Motor neuron (in vitro differentiated cells): ENCODE data around the gene CTNNA3. TPM values are rescaled to one million over a fixed set of nuclear protein-coding genes. Genes with fewer than 3 reads are reported as not detected.

ENCODE experiments used
- ATAC-seq, 8 experiments: fragments of 200-7000 bp; cut with Tn5 transposase; replicated peaks in 6 of 8; 2 replicates each; pipeline ENCODE4 v1.8.0; 2021; ENCODE audit warnings: mild to moderate bottlenecking in 8 of 8, moderate library complexity in 8 of 8
- H3K27ac ChIP-seq, 2 donors: fragments of 250-450 bp; sonication (Bioruptor Pico); 2 replicates each; pipeline ENCODE4 v1.9.0; 2021; ENCODE audit warnings: antibody characterized with exemption in 2 of 2, mild to moderate bottlenecking in 2 of 2, moderate library complexity in 1 of 2
- H3K4me1 ChIP-seq, 2 donors: fragments of 250-450 bp; sonication (Bioruptor Pico); replicated peaks in 1 of 2; 2 replicates each; pipeline ENCODE4 v1.6.1; 2021; ENCODE audit warnings: antibody characterized with exemption in 2 of 2, mild to moderate bottlenecking in 2 of 2, moderate library complexity in 1 of 2
- H3K4me3 ChIP-seq, 5 donors: fragments of 250-450 bp; sonication (Bioruptor Pico); 2 replicates each; pipeline ENCODE4 v1.9.0; 2021; ENCODE audit warnings: antibody characterized with exemption in 5 of 5, mild to moderate bottlenecking in 5 of 5, moderate library complexity in 4 of 5
- WGBS, 10 experiments: fragments of 450-650 bp; shearing (Covaris generic); methylation state at CpG; one replicate each; pipeline ENCODE4 v1.0.0; 2022; 5-methylcytosine and 5-hydroxymethylcytosine counted together
- in situ Hi-C, 9 experiments: fragments of 400-800 bp; cut with MboI; loops; one replicate each; pipeline ENCODE4 v1.15.0; 2021; ENCODE audit warnings: low sequenced_read_pairs in 9 of 9, low pct_unique_long_range_greater_than_20kb in 2 of 9; ENCODE audit not compliant: unreplicated experiment in 9 of 9
- total RNA-seq, 8 experiments: library from RNA; unstranded; fragments of 300-600 nt; gene quantifications; 2 replicates each; pipeline versions ENCODE4 v1.2.3 to v1.2.4, GENCODE V29; 2022

CTNNA3 gene
- total RNA-seq, 8 experiments from 2014 or later, result 0.05 to 4.6 (median 0.48) TPM

DNA sequence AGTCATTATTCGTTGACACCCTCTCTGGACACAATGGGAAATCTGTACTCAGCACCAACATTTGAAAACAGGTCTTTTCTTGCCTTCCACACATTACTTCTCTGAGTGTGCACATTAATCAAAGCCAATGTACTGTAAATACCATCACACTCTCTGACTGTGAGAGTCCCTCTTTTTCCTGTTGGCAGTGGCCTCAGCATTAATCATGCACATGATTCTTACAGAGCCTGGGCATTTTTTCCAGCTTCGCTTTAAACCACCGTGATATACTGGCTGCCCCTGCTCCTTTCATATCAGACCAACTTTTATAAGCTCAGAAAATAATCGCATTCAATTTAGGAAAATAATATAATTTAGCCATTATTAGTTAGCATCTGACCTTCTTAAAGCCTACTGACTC is 1689.6 kb downstream of the CTNNA3 start:
- Histone ChIP-seq H3K4me3 (no peak overlapping the region), H3K4me1 (peaks cover 0 to 8% of the 10 kb centered on the region in 2 donors), H3K27ac (no peak overlapping the region)
- in situ Hi-C loops, result no loop called here
- peak in 3 of 8 experiments; percentile 48 to 81 (median 53) for ATAC-seq
- WGBS, 10 experiments, result 4 to 97% (median 84%) methylated on average over 3 to 4 of the region's 4 CpGs; no CpG with 5 or more reads in 5 of the 10 experiments

DNA sequence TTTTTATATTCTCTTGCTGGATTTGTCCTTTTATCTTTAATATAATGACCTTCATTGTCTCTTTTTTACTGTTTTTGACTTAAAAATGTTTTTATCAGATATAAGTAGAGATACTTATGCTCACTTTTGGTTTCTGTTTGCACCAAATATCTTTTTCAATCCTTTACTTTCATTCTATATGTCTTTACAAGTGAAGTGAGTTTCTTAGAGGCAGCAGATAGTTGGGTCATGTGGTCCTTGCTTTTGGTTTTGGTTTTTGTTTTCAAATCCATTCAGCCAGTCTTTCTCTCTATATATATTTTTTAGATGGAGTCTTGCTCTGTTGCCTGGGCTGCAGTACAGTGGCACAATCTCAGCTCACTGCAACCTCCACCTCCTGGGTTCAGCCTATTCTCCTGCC is 1702.5 kb downstream of the CTNNA3 start:
- no peak overlapping the region for H3K4me3 ChIP-seq
- H3K4me1 ChIP-seq, result no peaks in the 10 kb centered on the region
- in situ Hi-C loops, result no loop called here
- ATAC-seq, result no peak
- H3K27ac ChIP-seq, result no peak overlapping the region

DNA sequence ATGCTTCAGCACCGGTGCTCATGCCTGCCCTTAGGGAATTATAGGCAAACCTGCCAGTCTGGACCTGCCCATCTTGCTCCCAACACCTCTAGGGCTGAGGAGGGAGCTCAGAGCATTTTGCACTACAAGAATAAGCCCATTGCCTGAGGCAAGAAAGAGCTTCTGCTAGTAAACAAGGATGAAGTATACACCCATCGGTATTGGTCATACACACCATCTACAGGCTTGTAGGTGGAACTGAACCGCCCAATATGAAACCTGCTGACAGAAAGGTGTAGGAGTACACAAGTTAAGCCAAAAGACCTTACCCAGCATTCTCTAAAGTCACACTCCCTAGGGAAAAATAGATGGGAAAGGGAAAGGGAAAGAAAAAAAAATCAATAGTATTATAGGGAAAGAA is 1727.1 kb downstream of the CTNNA3 start:
- Histone ChIP-seq H3K4me3 (no peak overlapping the region), H3K4me1 (peaks cover 0 to 3% of the 10 kb centered on the region in 2 donors), H3K27ac (no peak overlapping the region)
- no peak for ATAC-seq
- 0 to 100% (median 79%) methylated on average over 1 to 2 of the region's 3 CpGs; no CpG with 5 or more reads in 3 of the 10 experiments for WGBS, 10 experiments
- in situ Hi-C loops, result no loop called here

DNA sequence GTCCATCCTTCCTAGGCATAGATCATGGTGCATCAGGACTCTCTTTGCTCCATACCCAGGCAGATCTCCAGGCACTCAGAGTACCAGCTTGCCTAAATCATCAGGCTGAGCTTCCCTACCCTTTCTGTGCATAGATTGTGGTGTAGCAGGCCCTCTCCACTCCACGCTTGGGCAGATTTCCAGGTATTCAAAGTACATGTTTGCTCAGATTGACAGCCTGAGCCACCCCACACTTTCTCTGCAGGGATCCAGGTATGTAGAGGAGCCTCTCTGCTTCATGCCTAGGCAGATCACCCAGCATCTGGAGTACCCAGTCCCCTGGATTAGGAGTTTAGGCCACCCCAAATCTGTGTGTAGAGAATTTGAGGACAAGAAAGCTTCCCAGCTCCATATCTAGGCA is 1727.6 kb downstream of the CTNNA3 start:
- ATAC-seq, result no peak
- Histone ChIP-seq H3K4me1 (peaks cover 0 to 3% of the 10 kb centered on the region in 2 donors), H3K4me3 (no peak overlapping the region), H3K27ac (no peak overlapping the region)
- 83% methylated on average over 1 of the region's 1 CpG; no CpG with 5 or more reads in 9 of the 10 experiments for WGBS, 10 experiments
- in situ Hi-C loops, result no loop called here

DNA sequence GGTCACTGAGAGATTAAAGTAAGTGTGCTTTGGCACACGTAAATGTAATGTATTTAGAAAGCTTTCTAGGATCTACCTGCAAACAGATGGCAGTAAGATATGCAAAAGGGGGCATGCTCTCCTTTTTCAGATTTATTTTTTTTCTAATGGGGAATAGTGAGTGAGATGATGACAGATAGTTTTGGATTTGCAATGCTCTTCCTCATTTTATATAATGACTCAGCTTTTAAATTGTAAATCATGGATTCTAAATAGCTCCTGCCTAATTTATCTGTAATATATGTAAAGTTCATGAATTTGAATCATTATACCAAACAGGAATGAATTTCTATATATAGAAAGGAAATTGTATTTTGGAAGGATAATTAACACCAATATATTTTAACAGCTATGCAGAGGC is 1731.8 kb downstream of the CTNNA3 start:
- 0 to 83% (median 32%) methylated on average over 1 of the region's 1 CpG for WGBS, 10 experiments
- Histone ChIP-seq H3K27ac (no peak overlapping the region), H3K4me3 (no peak overlapping the region), H3K4me1 (peaks cover 0 to 3% of the 10 kb centered on the region in 2 donors)
- in situ Hi-C loops, result no loop called here
- peak in 2 of 8 experiments; percentile 14 to 54 for ATAC-seq

DNA sequence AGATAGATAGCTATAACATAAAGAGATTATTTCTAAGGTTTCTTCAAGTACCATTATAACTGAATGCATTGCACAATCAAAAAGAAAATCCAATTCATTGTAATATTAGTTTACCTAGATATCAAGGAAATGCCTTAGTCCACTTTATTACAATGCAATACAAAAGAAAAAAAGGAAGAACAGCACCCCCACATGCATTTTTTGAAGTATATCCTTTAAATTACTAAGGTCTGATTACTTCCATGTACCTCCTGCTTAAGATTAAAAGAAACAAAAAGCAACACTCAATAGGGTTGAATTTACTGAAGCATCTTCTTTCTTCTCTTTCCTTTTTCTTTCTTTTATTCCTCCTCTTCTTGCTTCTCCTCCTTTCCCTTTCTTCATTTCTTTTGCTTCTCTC is 1743.9 kb downstream of the CTNNA3 start:
- no peak overlapping the region for H3K4me3 ChIP-seq
- in situ Hi-C loops, result no loop called here
- no peak overlapping the region for H3K27ac ChIP-seq
- no peak for ATAC-seq
- H3K4me1 ChIP-seq, result no peaks in the 10 kb centered on the region

DNA sequence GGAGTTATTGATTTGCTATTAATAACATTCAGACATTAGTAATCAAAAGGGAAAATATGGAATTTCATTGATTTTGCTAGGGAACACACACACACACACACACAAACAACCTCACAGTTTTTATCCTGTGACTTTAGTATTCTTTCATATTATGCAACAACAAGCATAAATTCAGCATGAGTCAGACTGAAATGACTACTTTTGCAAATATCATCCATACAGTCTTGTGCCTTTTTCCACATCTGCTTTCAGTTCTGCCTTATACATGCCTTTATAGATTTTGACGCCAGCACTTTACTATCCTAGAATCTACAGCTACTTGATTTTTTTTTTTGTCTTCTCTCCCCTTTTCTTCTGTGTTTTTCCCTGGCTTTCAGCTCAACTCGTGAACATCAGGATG is 1745.9 kb downstream of the CTNNA3 start:
- 4 to 67% (median 11%) methylated on average over 1 to 2 of the region's 2 CpGs; no CpG with 5 or more reads in 1 of the 10 experiments for WGBS, 10 experiments
- H3K27ac ChIP-seq, result no peak overlapping the region
- H3K4me3 ChIP-seq, result no peak overlapping the region
- in situ Hi-C loops, result no loop called here
- H3K4me1 ChIP-seq, result no peaks in the 10 kb centered on the region
- ATAC-seq, result peak in 3 of 8 experiments; percentile 51 to 71 (median 59)

DNA sequence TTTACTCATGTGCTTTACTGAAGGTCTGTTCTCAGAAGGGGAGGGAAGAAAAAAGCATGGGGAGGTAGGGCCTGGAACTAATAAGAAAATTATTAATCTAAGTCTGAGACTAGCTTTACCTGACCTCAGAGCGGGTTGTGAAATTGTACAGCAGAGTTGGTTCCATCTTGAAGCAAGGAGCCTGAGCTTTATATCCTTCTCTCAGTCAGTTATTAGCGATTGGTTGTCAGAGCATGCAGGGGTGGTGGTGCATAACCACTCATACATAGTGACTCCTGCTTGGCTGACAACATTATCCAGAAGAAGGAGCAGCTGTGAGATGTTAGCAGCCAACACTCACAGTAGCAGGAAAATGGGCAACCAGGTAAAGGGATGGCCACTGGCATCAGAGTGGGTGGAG is 1746.5 kb downstream of the CTNNA3 start:
- no peaks in the 10 kb centered on the region for H3K4me1 ChIP-seq
- WGBS, 10 experiments, result 0 to 100% (median 44%) methylated on average over 1 to 2 of the region's 2 CpGs; no CpG with 5 or more reads in 4 of the 10 experiments
- ATAC-seq, result no peak
- in situ Hi-C loops, result no loop called here
- no peak overlapping the region for H3K4me3 ChIP-seq
- no peak overlapping the region for H3K27ac ChIP-seq

DNA sequence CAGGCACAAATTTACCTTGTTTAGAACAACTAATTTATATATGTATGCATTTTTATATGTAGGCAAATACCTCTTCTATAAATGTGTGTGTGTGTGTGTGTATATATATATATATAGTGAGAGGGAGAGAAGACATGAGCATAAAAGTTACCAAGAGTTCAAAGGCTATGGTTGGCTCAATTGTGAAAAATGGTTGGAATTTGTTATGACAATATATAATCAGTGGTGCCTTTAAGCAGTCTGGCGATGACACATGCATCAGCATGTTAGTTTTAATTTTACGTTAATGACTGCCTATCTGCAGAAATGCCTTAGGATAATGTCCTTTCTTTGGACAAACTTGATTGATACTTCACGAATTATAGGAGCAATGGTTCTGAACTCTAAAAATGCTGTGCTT is 1750.9 kb downstream of the CTNNA3 start:
- no peak overlapping the region for H3K27ac ChIP-seq
- ATAC-seq, result no peak
- no peaks in the 10 kb centered on the region for H3K4me1 ChIP-seq
- in situ Hi-C loops, result no loop called here
- no peak overlapping the region for H3K4me3 ChIP-seq
- WGBS, 10 experiments, result 6 to 100% (median 52%) methylated on average over 1 to 3 of the region's 3 CpGs; no CpG with 5 or more reads in 2 of the 10 experiments

DNA sequence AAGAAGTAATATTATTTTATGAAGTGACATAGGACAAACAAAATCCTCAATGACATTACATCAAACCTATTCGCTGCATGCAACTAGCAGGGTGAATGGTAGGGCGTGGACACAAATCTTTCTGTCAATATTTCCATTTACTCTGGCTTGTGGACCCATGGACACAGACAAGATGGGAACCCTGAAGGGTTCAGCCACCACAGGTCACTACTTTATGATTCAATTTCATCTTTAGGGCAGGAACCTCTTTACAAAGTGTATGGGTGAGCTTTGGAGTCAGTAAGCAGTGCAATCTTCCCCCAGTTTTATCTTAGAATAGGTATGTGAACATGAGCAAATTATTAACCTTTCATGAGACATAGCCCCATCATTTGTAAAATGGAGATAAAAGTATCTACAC is 1752.5 kb downstream of the CTNNA3 start:
- ATAC-seq, result no peak
- Histone ChIP-seq H3K27ac (no peak overlapping the region), H3K4me1 (no peaks in the 10 kb centered on the region), H3K4me3 (no peak overlapping the region)
- in situ Hi-C loops, result no loop called here
- WGBS, 10 experiments, result 0 to 100% (median 67%) methylated on average over 1 to 2 of the region's 2 CpGs; no CpG with 5 or more reads in 3 of the 10 experiments

DNA sequence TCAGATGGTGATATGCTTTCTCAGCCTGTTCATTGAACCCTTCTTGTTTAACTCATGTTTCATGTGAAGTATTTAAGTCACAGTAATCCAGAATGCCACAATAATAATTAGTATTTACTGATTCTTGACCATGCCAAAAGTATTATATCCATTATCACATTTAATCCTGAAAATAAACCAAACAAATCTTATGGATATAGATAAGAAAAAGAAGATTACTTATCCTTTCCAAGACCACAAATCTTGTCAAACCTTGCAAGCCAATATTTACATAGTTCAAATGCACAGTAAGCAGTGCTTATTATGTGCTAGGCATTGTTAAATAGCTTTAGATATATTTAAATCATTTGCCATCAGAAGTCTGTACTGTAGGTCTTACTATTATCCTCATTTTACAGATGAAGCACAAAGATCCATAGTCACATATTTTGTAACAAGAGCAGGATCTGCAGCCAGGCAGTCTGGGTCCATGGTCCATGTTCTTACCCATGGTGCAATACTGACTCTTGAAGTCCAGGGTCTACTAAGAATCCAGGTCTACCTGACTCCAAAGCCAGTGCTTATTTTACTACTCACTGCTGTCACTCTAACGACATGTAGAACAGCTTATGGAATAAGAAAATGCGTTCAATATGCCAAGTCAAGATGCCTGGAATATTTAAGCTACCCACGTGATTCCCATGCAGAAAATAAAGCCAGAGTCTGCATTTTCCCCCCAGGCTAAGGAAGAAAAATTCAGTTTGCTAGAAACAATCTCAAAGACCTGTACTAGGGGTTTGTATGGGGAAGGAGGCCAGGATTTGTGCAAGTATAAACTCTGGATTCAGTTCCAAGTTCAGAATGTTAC is 1755.0 kb downstream of the CTNNA3 start:
- in situ Hi-C loops, result no loop called here
- ATAC-seq, result peak in 1 of 8 experiments; percentile 70
- H3K27ac ChIP-seq, result no peak overlapping the region
- peaks cover 0 to under 1% of the 10 kb centered on the region in 2 donors for H3K4me1 ChIP-seq
- no peak overlapping the region for H3K4me3 ChIP-seq
- 0 to 100% (median 40%) methylated on average over 1 to 3 of the region's 3 CpGs; no CpG with 5 or more reads in 1 of the 10 experiments for WGBS, 10 experiments

DNA sequence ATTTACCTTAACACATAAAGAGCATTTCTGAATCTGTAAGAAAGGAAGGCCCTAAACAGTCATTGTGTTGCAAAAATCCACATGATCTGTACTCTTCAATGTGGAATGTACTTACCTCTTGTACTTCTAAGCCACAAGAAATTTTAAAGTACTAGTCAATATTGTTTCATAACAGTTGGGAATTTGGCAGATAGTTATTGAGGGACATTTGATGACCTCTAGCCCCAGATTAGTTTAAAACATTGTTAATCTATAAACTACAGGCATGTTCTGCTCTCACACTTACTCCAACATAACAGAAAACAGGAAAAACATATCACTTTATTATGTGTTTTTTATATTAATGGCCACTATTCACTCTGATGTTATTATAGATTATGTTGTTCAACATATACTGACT is 1755.9 kb downstream of the CTNNA3 start:
- Histone ChIP-seq H3K27ac (no peak overlapping the region), H3K4me1 (peaks cover 0 to 6% of the 10 kb centered on the region in 2 donors), H3K4me3 (no peak overlapping the region)
- in situ Hi-C loops, result no loop called here
- ATAC-seq, result no peak

DNA sequence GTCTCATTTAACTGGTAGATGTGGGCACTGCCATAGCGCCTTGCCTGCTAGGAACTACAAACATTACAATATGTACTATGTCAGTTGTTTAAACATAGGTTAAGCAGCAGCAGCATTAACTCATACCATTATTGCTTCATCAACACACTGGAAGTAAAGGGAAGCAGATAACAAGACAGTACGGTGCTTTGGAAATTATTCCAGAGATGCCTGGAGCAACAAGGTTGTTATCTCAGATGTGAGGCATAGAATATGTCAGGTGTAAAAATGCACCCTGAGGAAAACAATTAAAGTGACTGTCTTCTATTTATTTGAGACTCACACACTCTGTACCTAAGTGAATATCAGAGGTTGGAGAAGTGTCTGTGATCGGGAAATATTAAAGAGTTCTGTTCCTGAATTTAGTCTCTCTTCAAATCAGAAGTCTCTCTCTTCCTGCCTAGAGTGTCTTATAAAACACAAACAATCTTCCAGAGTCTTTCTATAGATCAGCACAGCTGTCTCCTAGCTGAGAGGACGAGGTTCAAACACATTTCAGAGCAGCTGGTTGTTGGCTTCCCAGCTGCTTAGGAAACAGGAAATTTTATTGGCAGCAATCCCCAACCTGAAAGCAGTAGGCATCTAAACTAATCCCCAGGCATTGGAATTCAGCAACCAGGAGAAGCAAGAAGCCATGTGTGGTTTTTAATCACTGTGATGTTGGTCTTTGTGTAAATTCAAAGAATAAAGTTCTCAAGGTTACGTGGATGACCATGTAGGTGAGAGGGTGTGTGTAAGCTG is 1764.5 kb downstream of the CTNNA3 start:
- Histone ChIP-seq H3K4me3 (no peak overlapping the region), H3K4me1 (peaks cover 0 to 6% of the 10 kb centered on the region in 2 donors), H3K27ac (no peak overlapping the region)
- peak in 1 of 8 experiments; percentile 50 for ATAC-seq
- in situ Hi-C loops, result no loop called here
- 15 to 100% (median 88%) methylated on average over 1 to 5 of the region's 5 CpGs; no CpG with 5 or more reads in 1 of the 10 experiments for whole genome bisulfite sequencing, 10 experiments
